ENCODE data around the gene JAKMIP1.

GRCh38 chr4:6011686-6012085 lies 188.7 kb downstream of the JAKMIP1 start:
- TF ChIP-seq, protein P1, sequence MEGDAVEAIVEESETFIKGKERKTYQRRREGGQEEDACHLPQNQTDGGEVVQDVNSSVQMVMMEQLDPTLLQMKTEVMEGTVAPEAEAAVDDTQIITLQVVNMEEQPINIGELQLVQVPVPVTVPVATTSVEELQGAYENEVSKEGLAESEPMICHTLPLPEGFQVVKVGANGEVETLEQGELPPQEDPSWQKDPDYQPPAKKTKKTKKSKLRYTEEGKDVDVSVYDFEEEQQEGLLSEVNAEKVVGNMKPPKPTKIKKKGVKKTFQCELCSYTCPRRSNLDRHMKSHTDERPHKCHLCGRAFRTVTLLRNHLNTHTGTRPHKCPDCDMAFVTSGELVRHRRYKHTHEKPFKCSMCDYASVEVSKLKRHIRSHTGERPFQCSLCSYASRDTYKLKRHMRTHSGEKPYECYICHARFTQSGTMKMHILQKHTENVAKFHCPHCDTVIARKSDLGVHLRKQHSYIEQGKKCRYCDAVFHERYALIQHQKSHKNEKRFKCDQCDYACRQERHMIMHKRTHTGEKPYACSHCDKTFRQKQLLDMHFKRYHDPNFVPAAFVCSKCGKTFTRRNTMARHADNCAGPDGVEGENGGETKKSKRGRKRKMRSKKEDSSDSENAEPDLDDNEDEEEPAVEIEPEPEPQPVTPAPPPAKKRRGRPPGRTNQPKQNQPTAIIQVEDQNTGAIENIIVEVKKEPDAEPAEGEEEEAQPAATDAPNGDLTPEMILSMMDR (IDR thresholded peaks at IDR 0.05), result no peak
- no peak for TF ChIP-seq POLR2AphosphoS5 (IDR thresholded peaks at IDR 0.05)
